ENCODE results near the gene FGD3.

Gene FGD3

DNA sequence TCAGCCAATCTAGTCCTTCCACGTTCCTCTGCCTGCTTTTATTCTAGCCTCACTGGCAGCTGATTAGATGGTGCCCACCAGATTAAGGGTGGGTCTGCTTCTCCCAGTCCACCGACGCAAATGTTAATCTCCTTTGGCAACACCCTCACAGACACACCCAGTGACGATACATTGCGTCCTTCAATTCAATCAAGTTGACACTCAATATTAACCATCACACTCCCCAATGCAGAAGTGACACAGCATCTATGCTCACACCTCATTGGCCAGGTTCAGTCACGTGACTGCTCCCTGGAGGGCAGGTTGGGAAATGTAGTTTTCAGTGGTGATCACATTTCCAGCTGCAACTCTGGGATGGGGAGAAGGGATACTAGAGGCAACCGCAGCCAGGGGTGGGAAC, 124.1 kb downstream of the FGD3 start:
- no peak for TF ChIP-seq ZFX (IDR thresholded peaks at IDR 0.05)
- TF ChIP-seq, protein P1, sequence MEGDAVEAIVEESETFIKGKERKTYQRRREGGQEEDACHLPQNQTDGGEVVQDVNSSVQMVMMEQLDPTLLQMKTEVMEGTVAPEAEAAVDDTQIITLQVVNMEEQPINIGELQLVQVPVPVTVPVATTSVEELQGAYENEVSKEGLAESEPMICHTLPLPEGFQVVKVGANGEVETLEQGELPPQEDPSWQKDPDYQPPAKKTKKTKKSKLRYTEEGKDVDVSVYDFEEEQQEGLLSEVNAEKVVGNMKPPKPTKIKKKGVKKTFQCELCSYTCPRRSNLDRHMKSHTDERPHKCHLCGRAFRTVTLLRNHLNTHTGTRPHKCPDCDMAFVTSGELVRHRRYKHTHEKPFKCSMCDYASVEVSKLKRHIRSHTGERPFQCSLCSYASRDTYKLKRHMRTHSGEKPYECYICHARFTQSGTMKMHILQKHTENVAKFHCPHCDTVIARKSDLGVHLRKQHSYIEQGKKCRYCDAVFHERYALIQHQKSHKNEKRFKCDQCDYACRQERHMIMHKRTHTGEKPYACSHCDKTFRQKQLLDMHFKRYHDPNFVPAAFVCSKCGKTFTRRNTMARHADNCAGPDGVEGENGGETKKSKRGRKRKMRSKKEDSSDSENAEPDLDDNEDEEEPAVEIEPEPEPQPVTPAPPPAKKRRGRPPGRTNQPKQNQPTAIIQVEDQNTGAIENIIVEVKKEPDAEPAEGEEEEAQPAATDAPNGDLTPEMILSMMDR (conservative IDR thresholded peaks at IDR 0.05), result no peak
- no peak overlapping the region for H3K27ac ChIP-seq

DNA sequence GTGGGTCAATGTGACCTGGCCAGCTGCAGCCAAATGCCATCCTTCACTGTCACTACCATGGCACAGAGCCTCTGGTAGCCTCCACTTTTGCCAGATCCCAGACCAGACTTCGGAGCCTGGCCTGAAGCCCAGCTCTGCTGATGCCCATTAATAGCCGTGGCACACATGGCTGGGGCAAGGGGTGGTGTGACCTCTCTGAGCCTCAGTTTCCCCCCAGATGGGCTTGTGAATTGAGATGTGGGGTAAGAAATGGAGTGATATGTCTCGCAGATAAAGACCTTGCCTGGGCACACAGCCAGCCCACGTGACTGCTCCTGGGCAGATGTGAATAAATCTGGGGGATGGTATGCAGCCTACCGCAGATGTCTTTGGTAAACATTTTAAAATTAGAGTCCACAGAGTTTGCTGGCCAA, 125.1 kb downstream of the FGD3 start:
- TF ChIP-seq, protein P1 (conservative IDR thresholded peaks at IDR 0.05), result no peak
- no peak for TF ChIP-seq ZFX (IDR thresholded peaks at IDR 0.05)
- H3K27ac ChIP-seq, result no peak overlapping the region

DNA sequence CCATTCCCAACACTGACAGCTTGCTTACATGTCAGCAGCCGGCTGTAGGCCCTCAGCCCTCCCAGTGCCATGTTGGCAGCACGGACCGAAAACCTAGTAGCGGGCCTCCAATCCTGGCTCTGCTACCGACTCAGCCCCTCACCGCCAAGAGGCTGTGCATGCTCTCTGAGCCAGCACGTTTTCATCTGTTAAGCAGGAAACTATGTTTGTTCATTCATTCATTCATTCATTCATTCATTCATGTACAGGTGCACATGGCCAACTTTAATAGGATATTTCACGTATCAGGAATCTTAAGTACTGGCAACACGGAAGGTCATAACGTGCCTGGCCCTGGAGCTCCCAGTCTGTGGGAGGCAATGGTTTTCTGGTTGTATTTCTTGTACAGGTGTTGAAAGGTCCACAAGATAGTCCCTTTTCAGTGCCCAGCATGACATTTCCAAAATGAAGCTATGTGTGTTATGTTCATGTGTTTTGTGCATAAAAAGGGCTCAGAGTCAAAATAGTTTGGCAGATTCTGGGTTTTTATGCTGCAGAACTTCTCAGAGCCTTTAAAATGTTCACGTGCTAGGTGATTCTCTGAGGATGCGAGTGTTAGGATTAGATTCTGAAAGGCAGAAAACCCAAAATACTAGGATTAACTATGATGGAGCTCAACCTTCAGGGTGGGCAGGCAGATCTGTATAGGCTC, 128.9 kb downstream of the FGD3 start:
- TF ChIP-seq ZFX (IDR thresholded peaks at IDR 0.05), result no peak
- TF ChIP-seq, protein P1 (conservative IDR thresholded peaks at IDR 0.05), result no peak
- no peak overlapping the region for H3K27ac ChIP-seq

DNA sequence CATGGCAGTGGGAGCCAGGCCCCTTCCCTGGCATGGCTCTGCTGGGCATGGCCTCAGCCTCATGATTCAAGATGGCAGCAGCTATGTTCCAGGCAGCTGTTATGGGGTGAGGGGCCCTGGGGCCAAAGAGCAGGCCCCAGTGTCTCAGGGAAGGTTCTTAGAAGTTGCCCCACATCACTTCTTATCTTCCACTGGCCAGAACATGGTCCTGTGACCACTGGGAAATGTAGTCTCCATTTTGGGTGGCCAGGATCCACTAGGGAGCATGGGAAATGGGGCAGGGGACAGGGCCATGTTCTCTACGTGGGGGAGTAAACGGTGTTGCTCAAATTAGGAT, 129.4 kb downstream of the FGD3 start:
- TF ChIP-seq ZFX (IDR thresholded peaks at IDR 0.05), result no peak
- TF ChIP-seq, protein P1 (conservative IDR thresholded peaks at IDR 0.05), result no peak
- no peak overlapping the region for H3K27ac ChIP-seq

DNA sequence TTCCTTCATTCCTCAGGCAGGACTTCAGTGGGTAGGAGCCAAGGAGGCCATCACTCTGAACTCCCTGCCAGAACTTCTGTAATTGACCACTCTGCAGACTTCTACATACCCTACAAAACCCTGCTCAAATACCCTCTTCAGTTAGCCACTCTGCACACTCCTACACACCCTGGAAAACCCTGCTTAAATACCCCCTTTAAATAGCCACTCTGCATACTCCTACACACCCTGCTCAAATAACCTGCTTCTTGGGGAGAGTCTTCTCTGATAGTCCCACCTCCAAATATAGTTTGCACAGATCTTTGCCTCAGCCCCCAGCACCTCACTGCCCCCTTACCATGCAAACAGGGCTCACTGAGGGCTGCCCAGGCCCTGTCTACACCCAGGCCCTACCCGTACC, 130.0 kb downstream of the FGD3 start:
- H3K27ac ChIP-seq, result no peak overlapping the region
- TF ChIP-seq, protein P1 (conservative IDR thresholded peaks at IDR 0.05), result no peak
- no peak for TF ChIP-seq ZFX (IDR thresholded peaks at IDR 0.05)

DNA sequence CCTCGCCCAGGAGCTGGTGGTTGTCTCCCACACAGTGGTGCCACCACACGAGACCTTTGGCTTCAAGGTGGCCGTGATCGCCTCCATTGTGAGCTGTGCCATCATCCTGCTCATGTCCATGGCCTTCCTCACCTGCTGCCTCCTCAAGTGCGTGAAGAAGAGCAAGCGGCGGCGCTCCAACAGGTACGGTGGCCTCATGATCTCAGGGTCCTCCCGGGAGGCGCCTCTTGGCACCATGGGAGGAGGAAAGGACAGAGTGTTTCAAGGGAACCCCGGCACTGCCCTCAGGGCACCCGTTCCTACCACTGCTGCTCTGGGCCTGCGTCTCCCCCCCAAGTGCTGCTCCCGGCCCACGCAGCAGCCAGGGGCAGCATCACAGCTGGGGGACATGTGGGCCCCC, 130.5 kb downstream of the FGD3 start:
- TF ChIP-seq ZFX (IDR thresholded peaks at IDR 0.05), result no peak
- TF ChIP-seq, protein P1 (conservative IDR thresholded peaks at IDR 0.05), result no peak

DNA sequence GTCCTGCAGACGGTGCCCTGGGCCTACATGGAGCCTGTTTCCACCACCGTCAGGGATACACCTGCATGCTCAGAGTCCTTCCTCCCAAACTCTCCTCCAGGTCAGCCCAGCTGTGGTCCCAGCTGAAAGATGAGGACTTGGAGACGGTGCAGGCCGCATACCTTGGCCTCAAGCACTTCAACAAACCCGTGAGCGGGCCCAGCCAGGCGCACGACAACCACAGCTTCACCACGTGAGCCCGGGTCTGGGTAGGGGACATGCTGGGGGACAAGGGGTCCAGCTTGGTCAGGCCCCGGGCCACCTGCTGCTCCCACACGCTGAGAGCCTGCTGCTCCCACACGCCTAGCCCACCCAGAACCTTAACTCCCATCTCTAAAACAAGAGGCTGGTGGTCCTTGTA, 132.0 kb downstream of the FGD3 start:
- no peak for TF ChIP-seq ZFX (IDR thresholded peaks at IDR 0.05)
- no peak overlapping the region for H3K27ac ChIP-seq

More for the DNA sequence above, 130.5 kb downstream of the FGD3 start:
- no peak overlapping the region for H3K27ac ChIP-seq

DNA sequence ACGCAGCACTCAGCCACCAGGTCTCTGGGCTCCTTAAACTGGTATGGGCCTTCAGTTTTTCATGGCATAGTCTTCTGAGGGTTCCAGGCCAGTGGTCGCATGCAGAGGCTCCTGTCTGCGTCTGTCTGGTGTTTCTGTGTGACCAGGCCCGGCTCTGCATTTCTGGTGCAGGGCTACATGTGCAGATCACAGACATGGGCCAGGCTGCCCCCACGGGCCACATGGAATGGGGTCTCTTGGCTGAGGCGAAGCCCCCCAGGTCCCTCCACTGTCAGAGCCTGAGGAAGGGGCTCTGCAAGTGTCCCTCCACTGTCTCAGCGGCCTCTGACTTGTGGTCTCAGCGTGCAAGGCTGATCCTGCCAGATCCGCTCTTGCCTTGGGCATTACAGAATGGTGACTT, 133.1 kb downstream of the FGD3 start:
- TF ChIP-seq, protein P1 (conservative IDR thresholded peaks at IDR 0.05), result no peak
- TF ChIP-seq ZFX (IDR thresholded peaks at IDR 0.05), result no peak
- H3K27ac ChIP-seq, result no peak overlapping the region

All from C4-2B (cell line).